ES-I3 (cell line): Measurements from ENCODE around the gene CAMTA2.
"Not testable (repeated sequence)": the region's sequence is repeated elsewhere in the genome, so short reads cannot be mapped to it uniquely, and the experiment has no call there.

Source experiments
- H3K36me3 ChIP-seq: 2 replicates; pipeline ENCODE4 v1.6.1; 2013; ENCODE audit warnings: mild to moderate bottlenecking, low read length, control low read depth, moderate library complexity; ENCODE audit not compliant: insufficient read depth
- H3K4me1 ChIP-seq: 2 replicates; pipeline ENCODE4 v1.6.1; 2013; ENCODE audit warnings: mild to moderate bottlenecking, control low read depth, low read length; ENCODE audit not compliant: insufficient read depth
- H3K9ac ChIP-seq: 2 replicates; pipeline ENCODE4 v1.6.1; 2013; ENCODE audit warnings: low read depth, mild to moderate bottlenecking, low read length, moderate library complexity
- H3K9me3 ChIP-seq: 2 replicates; pipeline ENCODE4 v1.6.1; 2013; ENCODE audit warnings: mild to moderate bottlenecking, low read length, moderate library complexity; ENCODE audit not compliant: control insufficient read depth, insufficient read depth

The CAMTA2 gene

GRCh38 chr17:4926577-4927335 lies 60.7 kb downstream of the CAMTA2 start:
- H3K9ac ChIP-seq, H3K36me3 ChIP-seq, H3K4me1 ChIP-seq: not testable (repeated sequence)

GRCh38 chr17:4921320-4921719 lies 66.2 kb downstream of the CAMTA2 start:
- Histone ChIP-seq H3K4me1 (peaks cover 8% of the 10 kb centered on the region), H3K9me3 (no peaks in the 10 kb centered on the region), H3K36me3 (no peaks in the 10 kb centered on the region), H3K9ac (no peak overlapping the region)

More at GRCh38 chr17:4926577-4927335, 60.7 kb downstream of the CAMTA2 start:
- H3K9me3 ChIP-seq = not testable (repeated sequence)

- Histone ChIP-seq H3K4me1 (peaks cover 8% of the 10 kb centered on the region), H3K9ac (no peak overlapping the region), H3K36me3 (no peaks in the 10 kb centered on the region), H3K9me3 (no peaks in the 10 kb centered on the region)
Measured at GRCh38 chr17:4920351-4921048, 67.0 kb downstream of the CAMTA2 start.

DNA sequence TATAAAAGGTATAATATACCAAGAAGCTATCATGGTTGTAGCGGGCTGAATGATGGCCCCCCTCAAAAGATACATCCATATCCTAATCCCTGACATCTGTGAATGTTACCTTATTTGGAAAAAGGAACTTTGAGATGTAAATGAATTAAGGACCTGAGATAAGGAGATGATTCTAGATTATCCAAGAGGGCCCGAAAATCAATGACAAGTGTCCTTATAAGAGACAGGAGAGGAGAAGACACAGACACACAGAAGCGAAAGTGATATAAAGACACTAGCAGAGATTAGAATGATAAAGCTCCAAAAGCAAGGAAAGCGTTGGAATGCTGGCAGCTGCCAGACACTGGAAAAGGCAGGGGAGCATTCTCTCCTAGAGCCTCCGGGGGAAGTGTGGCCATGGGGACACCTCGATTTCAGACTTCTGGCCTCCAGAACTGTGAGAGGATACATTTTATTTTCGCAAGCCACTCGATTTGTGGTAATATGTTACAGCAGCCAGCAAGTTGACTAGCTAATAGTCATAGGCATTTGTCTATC lies 67.9 kb downstream of the CAMTA2 start:
- no peaks in the 10 kb centered on the region for H3K36me3 ChIP-seq
- peaks cover 8% of the 10 kb centered on the region for H3K4me1 ChIP-seq
- no peaks in the 10 kb centered on the region for H3K9me3 ChIP-seq
- no peak overlapping the region for H3K9ac ChIP-seq
